Mucosa of descending colon (tissue), 3 donors: Measurements from ENCODE around the gene GZMM. TPM values are rescaled to one million over a fixed set of nuclear protein-coding genes. Genes with fewer than 3 reads are reported as not detected.
A peak's percentile ranks its signal among the peaks of the same experiment; 100 is the strongest.

Experiments
- ATAC-seq: fragments of 200-7000 bp; cut with Tn5 transposase; one replicate; pipeline ENCODE4 v1.9.1; 2020; ENCODE audit warnings: mild to moderate bottlenecking, moderate library complexity
- DNase-seq, 3 donors: peaks; one replicate each; pipeline ENCODE4 v3.0.0-alpha.2; 2020
- H3K36me3 ChIP-seq: fragments of 200-600 bp; one replicate; pipeline ENCODE4 v1.8.0; 2021; ENCODE audit warnings: low read depth, mild to moderate bottlenecking
- H3K4me1 ChIP-seq: fragments of 200-600 bp; one replicate; pipeline ENCODE4 v1.8.0; 2021; ENCODE audit warnings: low read depth, mild to moderate bottlenecking
- H3K4me3 ChIP-seq: fragments of 200-600 bp; one replicate; pipeline ENCODE4 v1.8.0; 2021; ENCODE audit warnings: mild to moderate bottlenecking
- H3K9me3 ChIP-seq: fragments of 200-600 bp; one replicate; pipeline ENCODE4 v1.8.0; 2021; ENCODE audit warnings: mild to moderate bottlenecking
- CTCF ChIP-seq: fragments of 200-600 bp; IDR thresholded peaks from one replicate; pipeline ENCODE4 v1.8.0; 2022; ENCODE audit warnings: antibody characterized with exemption, mild to moderate bottlenecking
- intact Hi-C, 2 donors: fragments of 100-400 bp; cut with DNase I in 1 of 2; cut with micrococcal nuclease in 1 of 2; formaldehyde crosslinking; loops; one replicate each; pipeline versions ENCODE4 v1.11.0 to v1.11.1; 2022; cut with DNase I, micrococcal nuclease
- total RNA-seq, 3 donors: library from RNA; stranded (reverse); fragmentation: NEBNext Ultra II Directional in 2 of 3; extraction: Animal tissue kit (Norgen Biotek cat#: 25700) in 2 of 3; gene quantifications; one replicate each; pipeline versions ENCODE4 v1.2.1 to v1.2.4, GENCODE V29; 2021 to 2023
- donor health status: DM: no; HTN: no; CAD: no; lungs with moderate emphysema.
- donor health status: DM: no; HTN: no; CAD: no.
- donor health status: DM: no; HTN: yes; CAD: no.

Gene GZMM
- total RNA-seq, 3 donors from 2014 or later = 0.76 to 1.4 (median 1.4) TPM

GRCh38 chr19:566844-567243 is 23.0 kb downstream of the GZMM start:
- H3K36me3 ChIP-seq = no peaks in the 10 kb centered on the region
- DNase-seq (no peak), ATAC-seq (no peak)
- intact Hi-C loops = no loop called here
- no peaks in the 10 kb centered on the region for H3K9me3 ChIP-seq
- no peak for TF ChIP-seq CTCF
- peaks cover 5% of the 10 kb centered on the region for H3K4me1 ChIP-seq
- H3K4me3 ChIP-seq = no peak overlapping the region

GRCh38 chr19:567296-567900 is 23.5 kb downstream of the GZMM start:
- Histone ChIP-seq H3K4me3 (no peak overlapping the region), H3K36me3 (no peaks in the 10 kb centered on the region), H3K9me3 (no peaks in the 10 kb centered on the region), H3K4me1 (peaks cover 5% of the 10 kb centered on the region)
- intact Hi-C loops = no loop called here
- DNase-seq (no peak), ATAC-seq (no peak)
- TF ChIP-seq CTCF = no peak

GRCh38 chr19:570251-570686 is 26.4 kb downstream of the GZMM start:
- DNase-seq (peak in 2 of 3 donors; percentile 69 to 70), ATAC-seq (no peak)
- intact Hi-C loops = no loop called here
- H3K4me3 ChIP-seq = no peak overlapping the region
- H3K9me3 ChIP-seq = no peaks in the 10 kb centered on the region
- TF ChIP-seq CTCF = no peak
- H3K36me3 ChIP-seq = no peaks in the 10 kb centered on the region
- peaks cover 19% of the 10 kb centered on the region for H3K4me1 ChIP-seq

- Histone ChIP-seq H3K4me3 (peak overlapping the region; percentile 3), H3K9me3 (no peaks in the 10 kb centered on the region), H3K4me1 (peaks cover 27% of the 10 kb centered on the region), H3K36me3 (no peaks in the 10 kb centered on the region)
- intact Hi-C loops = no loop called here
- DNase-seq (peak; percentile 67 to 78 (median 76)), ATAC-seq (peak; percentile 46)
- TF ChIP-seq CTCF = no peak
Measured at GRCh38 chr19:570937-571565, 27.2 kb downstream of the GZMM start.

GRCh38 chr19:571566-571974 is 27.7 kb downstream of the GZMM start:
- DNase-seq = no peak
- Histone ChIP-seq H3K9me3 (no peaks in the 10 kb centered on the region), H3K4me3 (peak overlapping the region; percentile 3), H3K36me3 (no peaks in the 10 kb centered on the region), H3K4me1 (peaks cover 31% of the 10 kb centered on the region)
- peak; percentile 21 for ATAC-seq
- intact Hi-C loops = no loop called here
- TF ChIP-seq CTCF = no peak
